NCI-H1048 (cell line): ENCODE data around the gene KIZ.
"Not testable (repeated sequence)": the region's sequence is repeated elsewhere in the genome, so short reads cannot be mapped to it uniquely, and the experiment has no call there.

Experiments used
- DNase-seq: peaks from one replicate; lab custom pipeline; 2025; lab: John Stamatoyannopoulos, UW

The KIZ gene

DNA sequence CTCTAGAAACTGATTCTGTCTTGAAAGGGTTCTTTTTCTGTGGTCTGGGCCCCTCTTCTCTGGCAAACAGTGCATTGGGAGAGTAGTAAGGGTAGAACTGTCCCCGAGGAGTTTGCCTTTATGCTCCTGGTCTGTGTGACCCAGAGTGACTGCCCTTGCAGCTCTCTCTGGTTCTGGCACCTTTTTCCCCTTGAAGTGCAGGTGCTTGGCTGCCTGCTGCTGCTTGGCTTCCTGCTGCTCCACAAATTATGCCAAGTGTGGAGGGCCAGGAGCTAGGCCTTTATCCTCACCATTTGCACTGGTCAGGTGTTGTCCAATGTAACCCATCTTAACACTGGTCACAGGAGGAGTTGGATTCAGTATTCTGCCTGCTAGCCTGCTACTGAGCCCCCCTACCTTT is 11.2 kb downstream of the KIZ start:
- no peak for DNase-seq

DNA sequence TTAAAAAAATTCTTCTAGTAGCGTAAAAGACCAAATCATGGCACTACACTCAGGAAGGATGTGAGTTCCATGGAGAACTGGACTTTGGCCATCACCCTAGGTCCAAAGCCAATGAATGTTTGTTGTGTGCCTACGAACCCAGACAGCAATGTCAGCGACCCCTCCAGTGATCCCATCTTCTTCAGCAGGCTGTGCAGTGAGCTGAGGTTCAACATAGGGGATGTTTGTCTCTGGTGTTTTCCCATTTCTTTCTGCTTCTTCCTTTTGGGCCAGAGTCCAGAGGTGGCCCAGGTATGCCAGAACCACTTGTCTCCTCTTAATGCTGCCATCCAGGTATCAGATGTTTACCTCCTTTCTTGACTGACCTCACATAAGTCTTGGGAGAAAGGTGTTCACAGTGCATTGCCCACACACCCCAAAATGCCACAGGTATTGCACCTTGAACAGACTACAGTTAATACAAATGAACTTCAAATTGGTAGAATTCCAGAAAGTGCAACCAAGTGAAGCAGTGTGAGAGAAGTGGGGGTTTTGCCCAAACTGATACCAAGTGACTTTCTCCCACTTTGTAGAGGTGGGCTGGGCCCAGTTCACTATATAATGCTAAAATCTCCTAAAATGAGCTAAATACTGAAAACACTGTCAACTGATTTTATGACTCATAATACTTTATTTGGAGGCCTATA is 14.1 kb downstream of the KIZ start:
- no peak for DNase-seq

DNA sequence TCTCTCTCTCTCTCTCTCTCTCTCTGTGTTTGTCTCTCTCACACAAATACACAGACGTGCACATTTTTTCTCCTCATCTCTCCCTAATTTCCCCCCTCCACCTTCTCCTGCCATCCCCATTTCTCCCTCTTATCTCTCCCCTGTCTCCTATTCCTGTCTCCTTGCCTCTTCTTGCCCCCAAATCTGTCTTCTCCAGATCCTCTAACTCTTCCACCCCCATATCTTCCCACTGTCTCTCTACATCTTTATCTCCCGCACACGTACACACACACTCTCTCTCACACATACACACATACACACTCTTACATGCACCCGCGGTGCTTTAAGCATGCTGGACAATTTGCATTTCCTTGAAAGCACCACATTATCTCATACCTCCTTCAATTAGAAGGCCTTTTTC is 15.9 kb downstream of the KIZ start:
- no peak for DNase-seq

DNA sequence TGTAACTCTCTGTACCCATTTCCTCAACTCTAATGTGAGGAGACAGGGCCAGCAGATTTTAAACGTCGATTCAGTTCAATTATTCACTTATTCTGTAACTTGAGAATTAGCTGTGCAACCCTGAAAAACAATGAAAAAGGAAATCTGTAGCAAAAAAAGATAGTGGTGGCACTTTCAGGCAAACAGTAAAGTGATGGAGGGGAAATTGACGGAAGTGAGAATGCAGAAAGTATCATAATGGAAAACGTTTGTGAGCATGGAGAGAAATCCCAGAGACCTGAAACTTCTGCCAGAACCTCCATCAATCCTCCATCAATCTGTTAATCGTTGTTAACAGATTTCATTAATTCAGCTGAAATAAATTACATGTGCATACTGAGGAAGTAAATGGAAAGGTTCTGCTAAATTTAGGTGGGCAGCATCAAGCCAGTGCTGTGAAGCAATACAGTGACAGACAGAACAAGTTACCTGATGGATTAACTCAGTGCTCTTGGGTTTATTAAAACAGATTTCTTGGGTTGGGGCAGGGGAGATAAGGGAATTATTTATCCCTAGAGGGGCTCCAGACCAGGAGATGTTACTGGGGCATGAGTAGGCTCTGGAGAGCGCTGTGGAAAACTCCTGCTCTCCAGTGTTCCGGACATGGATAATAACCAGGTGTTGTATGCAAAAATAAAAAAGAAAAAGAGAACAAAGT is 17.5 kb downstream of the KIZ start:
- no peak for DNase-seq

DNA sequence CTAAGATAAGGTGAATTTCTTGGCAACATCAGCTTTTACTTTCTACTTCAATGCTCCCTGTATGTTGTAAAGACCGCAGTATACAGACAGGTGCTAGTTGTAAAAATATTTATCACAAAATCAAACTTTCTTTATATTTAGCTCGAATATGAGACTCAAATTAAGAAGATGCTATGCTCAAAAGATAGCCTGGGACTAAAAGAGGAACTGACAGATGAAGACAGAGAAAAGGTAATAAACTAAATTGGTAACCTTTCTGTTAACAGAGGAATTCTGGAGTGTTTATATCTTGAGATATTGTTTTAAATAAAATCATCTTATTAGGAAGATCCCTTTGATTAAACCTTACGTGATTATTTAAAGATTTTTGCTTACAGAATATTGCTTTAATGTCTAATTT is 19.5 kb downstream of the KIZ start:
- no peak for DNase-seq

DNA sequence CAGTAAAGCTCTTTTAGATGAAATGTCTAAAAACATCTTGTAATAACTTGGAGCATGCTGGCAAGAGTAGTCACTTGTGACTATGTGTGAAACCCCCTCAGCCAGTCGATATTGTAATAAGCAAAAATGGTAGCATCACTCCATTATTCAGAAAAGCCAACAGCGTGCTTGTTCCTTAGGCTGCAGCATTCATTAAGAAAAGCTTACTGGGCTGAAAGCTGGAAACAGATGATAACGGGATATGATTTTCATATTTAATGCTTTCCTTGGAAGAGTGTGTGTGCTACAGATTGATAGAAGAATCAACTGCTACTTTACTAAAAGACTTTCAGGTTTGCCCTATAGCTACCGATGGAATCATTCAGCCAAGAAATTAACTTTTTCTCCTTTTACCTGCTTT is 20.3 kb downstream of the KIZ start:
- DNase-seq, result no peak

DNA sequence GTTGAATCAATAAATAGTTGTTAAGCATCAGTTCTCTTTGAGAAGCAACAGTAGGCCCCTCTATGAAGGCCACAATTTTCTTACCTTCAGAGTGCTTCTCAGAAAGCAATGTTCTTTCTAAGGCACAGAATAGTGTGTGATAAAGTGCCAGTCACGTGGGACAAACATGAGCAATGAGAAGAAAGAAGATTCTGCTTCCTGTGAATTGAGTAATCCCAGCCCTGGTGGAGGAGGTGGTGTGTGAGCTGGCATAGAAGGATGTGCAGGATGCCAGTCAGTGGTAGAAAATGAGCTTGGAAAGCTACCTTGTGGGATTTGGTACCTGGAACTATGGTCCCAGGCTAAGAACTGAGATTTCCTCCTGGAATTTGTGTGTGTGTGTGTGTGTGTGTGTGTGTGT is 21.7 kb downstream of the KIZ start:
- DNase-seq, result no peak

DNA sequence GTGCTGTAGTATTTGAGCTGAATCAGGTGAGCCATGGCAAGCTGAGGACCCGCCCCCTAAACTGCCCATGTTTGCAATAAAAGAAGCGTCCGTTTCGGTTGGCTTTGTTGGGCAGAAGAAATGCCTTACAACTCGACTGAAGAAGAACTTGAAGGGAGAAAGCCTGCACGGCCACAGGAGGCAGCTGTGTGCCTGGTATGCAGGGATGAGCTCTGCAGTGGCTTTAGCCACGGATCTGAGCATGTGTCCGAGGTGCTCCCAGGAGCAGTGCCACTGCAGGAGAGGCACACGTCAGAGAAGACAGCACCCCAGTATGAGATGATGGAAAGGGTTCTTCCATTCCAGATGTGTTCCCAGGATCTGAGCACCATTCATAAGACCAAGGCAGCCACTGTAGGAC is 23.5 kb downstream of the KIZ start:
- DNase-seq, result no peak

DNA sequence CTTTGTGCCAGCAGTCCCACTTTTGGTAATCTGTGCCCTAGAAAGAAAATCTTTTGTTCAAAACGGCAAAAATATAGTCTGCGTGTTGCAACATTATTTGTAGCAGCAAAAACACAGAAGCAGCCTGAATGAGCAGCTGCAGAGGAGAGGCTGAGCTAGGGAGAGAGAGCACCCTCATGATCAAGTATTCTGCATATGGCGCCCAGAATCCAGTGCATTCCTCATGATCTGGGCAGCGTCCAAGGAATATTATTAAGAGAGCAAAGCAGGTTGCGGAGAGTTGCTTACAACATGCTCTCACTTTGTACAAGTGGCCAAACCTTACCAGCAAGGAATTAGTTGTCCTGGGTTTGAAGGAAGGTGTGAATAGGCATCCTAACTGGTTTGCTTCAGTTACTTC is 25.9 kb downstream of the KIZ start:
- DNase-seq, result no peak

DNA sequence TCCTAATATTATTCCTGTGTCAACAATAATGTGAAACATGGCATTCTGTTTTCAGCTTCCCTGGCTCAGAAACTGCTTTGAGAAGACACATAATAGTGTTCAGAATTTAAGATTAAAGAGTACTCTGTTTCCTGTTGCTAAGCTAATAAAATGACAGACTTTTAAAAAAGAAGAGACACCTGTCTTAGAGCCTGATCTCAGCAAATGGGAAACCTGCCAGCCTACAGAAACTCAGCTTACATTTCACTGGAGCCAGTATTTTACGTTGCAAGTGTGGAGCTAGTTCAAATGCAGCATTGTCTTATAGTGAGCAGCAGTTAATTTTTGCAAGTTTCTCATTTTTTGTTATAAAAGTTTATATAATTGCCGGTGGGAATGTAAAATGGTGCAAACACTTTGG is 28.8 kb downstream of the KIZ start:
- DNase-seq, result no peak

DNA sequence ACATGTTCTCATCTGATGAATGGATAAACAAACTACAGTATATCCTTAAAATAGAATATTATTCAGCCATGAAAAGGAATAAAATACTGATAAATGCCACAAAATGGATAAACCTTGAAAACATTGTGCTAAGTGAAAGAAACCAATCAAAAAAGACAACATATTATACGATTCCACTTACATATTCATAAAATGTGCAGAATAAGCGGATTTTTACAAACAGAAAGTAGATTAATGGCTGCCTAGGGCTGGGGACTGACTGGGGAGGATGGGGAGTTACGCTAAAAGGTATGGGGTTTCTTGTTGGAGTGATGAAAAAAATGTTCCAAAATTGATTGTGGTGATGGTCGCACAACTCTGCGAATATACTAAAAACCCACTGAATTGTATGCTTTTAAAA is 29.4 kb downstream of the KIZ start:
- no peak for DNase-seq

DNA sequence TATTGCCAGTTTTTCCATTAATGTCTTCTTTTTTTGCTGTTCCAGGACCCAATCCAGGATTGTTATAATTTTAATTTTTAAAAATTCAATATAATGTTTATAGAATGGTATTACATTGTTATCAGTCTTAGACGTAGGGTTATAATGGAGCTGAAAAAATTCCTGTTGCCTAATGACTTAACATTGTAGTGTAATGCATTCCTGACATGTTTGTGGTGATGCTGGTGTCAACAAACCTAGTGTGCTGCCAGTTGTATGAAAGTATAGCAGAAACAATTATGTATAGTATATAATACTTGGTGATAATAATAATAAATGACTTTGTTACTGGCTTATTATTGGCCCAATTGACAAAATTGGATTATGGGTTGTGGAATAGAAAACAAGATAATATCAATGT is 30.4 kb downstream of the KIZ start:
- DNase-seq, result no peak

DNA sequence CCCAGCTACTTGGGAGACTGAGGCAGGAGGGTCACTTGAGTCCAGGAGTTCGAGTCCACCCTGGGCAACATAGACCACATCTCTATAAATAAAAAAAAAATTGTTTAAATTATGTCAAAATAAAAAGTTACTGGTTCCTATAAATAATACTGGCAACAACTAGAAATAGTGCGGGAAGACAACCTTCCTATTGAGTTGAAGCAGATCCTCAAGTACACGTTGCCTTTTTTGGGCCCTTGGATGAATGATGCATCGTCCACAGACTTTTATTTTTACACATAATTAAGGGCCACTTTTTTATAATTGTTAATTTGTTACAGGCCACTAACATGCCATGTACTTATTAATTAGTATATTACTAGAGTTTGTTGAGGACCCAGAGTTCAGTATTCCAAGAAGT is 31.1 kb downstream of the KIZ start:
- no peak for DNase-seq

DNA sequence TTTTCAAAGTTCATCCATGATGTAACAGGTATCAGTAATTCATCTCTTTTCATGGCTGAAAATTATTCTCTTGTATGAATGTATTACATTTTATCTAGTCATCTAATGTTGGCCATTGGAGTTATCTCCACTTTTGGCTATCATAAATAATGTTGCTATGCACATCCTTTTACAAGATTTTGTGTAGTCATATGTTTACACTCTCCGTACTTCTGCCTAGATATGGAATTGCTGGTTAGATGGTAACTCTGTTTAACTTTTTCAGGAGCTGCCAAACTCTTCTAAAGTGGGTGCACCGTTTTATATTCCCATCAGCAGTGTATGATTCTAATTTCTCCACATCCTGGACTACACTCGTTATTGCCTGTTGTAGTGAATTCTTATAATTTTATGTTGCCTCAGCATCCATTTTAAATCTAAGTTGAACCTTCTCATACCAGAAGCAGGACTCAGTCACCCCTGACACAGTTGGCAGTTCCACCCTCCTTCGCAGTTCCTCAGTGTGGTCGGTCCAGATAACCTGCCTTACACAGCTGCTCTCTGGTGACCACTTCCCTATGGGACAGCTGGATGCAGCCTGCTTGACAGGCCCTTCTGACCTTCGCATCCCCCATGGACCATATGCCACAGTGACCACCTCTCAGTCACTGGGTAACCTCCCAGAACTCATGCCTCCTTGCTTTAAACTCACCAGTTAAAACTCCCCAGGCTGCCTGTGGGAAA is 33.9 kb downstream of the KIZ start:
- no peak for DNase-seq

DNA sequence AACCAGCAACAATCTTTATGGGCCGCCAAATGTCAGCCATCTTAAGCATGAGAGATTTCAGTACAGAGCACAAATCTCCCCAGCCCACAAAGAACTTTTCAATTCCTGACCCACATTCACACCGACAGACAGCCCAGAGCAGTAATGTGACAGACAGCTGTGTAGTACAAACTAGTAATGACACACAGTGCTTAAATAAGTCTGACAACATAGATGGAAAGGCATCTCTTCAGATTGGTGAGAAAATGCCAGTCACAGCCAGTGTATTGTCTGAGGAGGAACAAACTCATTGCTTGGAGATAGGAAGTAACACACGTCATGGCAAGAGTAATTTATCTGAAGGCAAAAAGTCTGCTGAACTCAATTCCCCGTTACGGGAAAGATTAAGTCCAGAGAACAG is 36.0 kb downstream of the KIZ start:
- no peak for DNase-seq

DNA sequence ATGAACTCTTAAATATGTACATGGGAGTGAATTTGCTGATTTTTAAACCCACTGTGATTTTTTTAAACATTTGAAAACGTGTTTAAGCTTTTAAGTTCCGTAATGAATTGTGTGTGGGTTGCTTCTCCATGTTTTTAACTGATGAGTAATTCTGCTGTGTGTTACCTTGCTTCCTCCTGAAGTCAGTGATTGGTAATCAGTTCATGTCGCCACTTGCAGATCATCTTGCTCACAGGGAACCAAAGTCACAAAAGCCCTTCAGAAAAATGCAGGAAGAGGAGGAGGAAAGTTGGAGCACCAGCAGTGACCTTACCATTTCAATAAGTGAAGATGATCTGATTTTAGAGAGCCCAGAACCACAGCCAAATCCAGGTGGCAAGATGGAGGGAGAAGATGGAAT is 36.7 kb downstream of the KIZ start:
- DNase-seq, result no peak

DNA sequence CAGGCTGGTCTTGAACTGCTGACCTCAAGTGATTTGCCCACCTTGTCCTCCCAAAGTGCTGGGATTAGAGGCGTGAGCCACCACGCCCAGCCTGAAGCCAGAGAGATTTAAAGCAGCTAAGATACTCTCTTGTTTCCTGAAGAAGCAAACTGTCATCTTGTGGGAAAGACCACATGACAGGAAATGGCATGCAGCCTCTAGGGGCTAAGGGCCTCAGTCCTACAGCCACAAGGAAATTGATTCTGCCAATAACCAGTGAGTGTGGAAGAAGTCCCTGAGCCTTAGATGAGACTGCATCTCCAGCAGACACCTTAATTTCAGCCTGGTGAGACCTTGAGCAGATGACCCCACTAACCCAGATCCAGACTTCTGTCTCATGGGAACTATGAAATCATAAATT is 40.9 kb downstream of the KIZ start:
- no peak for DNase-seq

DNA sequence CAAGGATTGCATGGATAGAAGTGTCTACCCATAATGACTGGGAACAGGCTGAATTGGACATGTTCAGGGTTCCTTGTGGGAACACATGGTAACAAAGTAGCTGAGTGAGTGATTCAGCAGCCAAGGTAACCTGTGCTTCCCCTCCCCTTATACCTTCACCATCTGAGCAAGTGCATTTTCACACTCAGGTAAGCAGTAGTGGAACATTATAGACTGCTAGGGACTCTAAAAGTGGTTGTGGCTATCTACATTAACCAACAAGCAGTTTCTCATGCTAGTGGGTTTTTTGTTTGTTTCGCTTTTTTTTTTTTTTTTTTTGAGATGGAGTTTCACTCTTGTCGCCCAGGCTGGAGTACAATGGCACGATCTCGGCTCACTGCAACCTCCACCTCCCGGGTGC is 41.4 kb downstream of the KIZ start:
- DNase-seq, result no peak

DNA sequence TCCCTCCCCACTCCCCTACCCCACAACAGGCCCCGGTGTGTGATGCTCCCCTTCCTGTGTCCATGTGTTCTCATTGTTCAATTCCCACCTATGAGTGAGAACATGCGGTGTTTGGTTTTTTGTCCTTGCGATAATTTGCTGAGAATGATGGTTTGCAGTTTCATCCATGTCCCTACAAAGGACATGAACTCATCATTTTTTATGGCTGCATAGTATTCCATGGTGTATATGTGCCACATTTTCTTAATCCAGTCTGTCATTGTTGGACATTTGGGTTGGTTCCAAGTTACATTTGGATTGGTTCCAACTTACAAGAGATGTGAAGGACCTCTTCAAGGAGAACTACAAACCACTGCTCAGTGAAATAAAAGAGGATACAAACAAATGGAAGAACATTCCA is 42.2 kb downstream of the KIZ start:
- DNase-seq, result not testable (repeated sequence)

DNA sequence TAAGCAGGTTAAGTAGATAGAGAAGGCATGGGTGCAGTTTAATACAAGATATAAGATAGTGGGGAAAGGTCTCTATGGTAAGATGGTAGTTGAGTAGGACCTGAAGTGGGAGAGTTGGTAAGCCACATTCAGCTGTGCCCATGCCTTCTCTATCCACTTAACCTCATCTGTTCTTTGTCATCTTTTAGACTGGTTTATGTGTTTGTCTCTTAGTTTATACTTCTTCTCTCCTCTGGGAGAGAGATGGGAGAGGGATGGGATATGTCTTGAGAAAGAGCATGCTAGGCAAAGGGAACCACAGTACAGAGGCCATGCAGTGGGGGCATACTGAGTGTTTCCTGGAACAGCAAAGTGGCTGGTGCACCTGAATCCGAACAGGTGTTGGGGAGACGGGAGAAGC is 46.7 kb downstream of the KIZ start:
- DNase-seq, result no peak

DNA sequence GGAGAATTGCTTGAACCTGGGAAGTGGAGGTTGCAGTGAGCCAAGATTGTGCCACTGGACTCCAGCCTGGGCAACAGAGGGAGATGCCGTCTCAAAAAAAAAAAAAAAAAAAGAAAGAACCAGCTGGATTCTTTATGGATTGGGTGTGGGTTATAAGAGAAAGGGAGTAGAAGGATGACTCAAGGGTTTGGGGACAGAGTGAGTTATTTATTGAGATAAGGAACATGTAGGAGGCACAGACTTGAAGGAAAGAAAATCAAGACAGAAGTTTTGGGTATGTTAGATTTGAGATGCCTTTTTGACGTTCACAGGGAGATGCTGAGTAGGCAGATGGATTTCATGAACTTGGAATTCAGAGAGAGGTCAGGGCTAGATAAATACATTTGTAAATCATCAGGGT is 47.6 kb downstream of the KIZ start:
- DNase-seq, result no peak

DNA sequence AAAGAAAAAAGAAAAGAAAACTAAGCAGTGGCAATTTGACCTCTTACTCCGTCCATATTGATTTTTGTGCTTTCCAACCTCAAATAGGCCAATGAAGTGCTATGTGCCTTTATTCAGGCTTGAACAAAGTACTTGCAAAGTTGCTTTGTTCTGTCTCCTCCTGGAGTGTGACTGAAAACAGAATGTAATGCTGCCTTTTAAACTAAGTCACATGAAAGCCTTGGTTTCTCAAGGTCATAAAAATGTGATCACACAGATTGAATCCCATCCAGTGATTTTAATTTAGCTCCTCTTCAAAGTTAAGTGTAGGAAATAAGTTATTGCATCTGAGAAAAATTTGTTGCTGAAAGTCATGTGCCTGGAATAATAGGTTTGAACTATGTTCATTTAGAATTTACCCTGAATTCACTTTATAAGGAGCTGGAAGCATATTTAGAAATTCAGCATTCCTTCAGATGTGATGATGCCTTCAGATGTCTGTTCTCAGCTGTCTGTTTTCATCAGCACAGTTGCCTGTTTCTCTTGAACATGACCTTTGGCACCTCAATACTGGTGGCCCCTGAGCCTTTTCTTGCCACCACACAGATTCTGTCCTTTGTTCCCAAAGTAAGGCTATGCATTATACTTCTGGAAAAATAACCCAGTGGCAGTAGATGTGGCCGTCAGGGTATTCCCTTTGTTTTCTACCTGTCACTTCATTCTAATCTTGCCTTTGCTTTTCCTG is 48.8 kb downstream of the KIZ start:
- no peak for DNase-seq

DNA sequence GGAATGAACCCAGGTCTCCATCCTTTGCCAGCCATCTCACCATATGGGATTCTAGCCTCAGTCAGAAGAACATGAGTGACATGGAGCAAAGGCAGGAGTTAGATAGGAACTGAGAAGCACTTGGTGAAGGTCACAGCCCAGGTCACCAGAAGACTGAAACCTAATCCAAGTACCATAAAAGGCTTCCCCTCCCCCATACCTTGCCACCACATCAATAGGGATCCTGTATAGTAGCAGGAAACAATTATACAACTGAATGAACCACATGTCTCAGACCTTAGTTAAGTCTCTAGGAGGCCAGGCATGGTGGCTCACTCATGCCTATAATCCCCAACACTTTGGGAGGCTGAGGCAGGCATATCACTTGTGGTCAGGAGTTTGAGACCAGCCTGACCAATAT is 49.6 kb downstream of the KIZ start:
- DNase-seq, result no peak
